EH (cell line): ENCODE data around the gene PPP6R2.
A peak's percentile ranks its signal among the peaks of the same experiment; 100 is the strongest.
"Not testable (repeated sequence)": the region's sequence is repeated elsewhere in the genome, so short reads cannot be mapped to it uniquely, and the experiment has no call there.

Experiments
- DNase-seq: peaks from one replicate; pipeline ENCODE4 v3.0.0-alpha.2; 2015; ENCODE audit warnings: low read depth

PPP6R2 gene

DNA sequence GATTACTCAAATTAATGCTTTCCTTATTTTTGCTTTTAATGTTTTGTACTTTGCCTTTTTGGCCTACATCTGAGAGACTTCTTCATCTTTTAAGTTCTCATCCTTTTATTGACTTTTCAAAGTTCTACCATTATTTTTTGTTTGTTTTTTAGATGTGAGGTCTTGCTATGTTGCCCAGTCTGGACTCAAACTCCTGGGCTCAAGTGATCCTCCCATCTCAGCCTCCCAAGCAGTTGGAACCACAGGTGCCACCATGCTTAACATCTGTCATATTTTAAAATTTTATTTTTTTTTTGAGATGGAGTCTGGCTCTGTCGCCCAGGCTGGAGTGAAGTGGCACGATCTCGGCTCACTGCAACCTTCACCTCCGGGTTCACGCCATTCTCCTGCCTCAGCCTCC, 57.8 kb downstream of the PPP6R2 start:
- no peak for DNase-seq

DNA sequence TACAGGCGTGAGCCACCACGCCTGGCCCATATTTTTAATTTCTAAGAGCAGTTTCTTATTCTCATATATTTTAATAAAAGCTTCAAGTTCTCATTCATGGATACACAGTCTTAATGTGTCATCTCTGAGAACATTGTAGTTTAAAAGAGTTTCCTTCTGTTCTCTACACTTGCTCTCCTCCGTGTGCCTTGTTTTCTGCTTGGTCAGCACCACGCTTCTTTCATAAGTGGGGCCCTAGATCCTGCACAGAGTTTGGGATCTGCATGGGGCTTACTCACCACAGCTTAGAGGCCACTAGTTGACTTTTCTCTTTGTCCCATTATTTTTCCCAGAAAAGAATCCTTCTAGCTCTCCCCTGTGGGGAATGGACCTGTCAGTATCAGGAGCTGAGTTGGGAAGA, 58.8 kb downstream of the PPP6R2 start:
- no peak for DNase-seq

DNA sequence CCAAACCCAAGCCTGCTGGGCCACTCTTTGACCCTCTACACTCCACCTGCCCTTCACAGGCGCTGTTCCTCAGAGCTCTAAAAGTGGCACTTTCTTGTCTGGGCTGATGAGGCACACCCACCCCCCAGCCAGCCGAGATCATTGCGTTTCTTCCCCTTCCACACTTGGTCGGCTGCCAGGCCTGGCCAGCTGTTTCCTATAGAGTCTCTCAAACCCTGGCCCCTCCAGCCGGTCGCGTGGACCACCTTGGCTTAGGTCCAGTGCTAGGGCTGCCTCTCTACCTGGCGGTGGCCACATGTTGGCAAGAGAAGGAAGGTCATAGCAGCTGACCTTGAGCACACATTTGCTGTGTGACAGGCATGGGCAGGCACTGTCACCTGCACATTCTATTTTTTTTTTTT, 60.6 kb downstream of the PPP6R2 start:
- DNase-seq: no peak

DNA sequence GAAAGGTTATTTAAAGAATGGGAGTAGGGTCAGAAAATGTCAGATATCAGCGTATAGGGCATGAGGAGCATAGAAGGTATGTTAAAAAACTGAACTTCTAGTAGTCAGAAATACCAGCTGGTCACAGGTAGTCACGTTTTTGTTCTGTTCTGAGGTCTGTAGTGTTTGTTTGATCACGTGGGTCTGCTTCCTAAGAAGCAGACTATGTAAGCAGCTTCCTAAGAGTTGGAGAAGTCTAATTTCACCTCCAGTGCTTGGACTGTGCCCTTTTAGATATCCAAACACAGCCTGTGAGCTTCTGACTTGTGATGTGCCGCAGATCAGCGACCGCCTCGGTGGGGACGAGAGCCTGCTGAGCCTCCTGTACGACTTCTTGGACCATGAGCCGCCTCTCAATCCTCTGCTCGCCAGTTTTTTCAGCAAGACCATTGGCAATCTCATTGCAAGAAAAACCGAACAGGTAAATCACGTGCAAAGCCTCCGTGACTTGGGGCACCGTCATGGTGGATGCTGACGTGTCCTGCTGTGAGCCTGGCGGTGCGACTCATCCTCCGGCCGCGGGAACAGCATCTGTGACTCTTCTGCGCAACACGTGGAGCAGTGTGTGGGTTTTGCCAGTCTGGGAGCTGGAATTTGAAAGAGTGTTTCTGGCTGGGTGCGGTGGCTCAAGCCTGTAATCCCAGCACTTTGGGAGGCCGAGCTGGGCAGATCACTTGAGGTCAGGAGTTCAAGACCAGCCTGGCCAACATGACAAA, 63.5 kb downstream of the PPP6R2 start:
- DNase-seq: no peak

DNA sequence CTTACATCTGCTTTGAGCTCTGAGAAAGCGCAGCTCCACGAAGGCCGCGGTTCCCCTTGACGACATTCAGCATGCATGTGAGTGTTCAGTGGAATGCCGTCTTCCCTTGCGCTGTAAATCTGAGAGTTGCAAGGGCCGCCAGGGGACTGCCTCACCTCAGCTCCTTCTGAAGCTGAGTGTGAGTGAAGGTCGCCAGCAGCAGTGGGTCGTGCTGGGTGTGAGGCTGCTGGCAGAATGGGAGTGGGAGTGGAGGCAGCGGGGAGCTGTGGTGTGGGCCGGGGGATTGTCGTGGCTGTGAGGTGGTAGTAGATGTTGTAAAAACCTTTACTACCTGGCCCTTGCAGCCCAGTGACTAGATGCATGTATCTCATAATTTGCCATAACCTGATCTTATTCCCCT, 65.2 kb downstream of the PPP6R2 start:
- DNase-seq: no peak

DNA sequence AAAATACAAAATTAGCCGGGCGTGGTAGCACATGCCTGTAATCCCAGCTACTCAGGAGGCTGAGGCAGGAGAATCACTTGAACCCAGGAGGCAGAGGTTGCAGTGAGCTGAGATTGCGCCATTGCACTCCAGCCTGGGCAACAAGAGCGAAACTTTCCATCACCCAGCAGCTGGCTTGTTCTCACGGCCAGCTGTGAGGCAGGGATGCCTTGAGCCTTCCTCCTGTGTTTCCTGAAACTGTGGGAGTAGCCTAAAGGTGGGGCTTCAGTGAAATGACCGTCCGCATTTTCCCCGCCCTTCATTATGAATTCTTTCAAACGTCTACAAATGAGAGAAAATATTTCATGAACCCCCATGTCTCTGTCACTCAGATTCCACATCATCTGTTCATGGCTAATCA, 65.8 kb downstream of the PPP6R2 start:
- not testable (repeated sequence) for DNase-seq

DNA sequence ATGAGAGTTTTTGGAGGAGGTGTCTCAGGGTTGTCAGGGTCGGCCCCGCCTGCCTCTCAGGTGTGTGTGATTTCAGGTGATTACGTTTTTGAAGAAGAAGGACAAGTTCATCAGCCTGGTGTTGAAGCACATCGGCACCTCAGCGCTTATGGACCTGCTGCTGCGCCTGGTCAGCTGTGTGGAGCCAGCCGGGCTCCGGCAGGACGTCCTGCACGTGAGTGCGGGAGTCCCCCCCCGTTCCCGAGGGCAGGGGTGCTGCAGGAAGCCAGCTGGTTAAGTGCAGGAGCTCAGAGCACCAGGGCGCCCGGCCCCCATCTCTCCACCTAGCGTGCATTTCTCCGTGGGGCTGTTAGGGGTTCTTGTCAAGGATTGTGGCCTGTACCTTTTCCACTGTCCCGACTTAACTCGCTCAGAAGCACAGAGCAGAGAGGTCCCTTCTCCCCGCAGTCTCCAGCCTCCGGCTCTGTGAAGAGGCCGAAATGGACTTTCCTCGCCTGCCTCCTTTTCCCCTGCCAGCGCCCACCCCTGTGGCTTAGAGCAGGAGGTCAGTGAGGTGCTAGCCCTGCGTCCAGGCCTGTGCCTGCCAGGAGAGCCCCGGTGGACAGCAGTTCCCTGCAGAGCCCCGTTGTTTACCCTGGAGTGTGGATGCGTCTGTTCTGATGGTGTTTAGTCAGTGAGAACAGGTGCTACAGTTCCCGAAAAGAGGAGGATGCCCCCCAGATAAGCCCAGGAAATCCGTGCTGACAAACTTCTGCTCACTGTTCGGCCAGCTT, 71.5 kb downstream of the PPP6R2 start:
- no peak for DNase-seq

DNA sequence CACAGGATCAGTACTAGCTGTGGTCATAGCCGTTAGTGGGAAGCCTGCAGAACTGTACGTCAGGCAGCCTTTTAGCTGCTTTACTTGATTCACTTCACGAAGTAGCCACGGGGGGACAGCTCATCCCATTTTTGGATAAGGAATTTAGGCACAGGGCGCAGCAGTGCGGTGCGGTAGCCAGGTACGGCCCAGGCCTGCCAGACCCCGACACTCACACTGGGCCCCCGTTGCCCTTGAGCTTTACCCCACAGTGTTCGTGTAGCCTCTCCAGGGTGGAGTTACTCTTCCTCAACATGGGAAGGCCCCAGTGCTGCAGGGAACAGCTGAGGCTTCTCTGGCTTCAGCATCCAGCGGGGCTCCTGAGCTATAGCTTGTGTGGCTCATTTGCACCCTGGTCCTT, 72.3 kb downstream of the PPP6R2 start:
- DNase-seq: no peak

DNA sequence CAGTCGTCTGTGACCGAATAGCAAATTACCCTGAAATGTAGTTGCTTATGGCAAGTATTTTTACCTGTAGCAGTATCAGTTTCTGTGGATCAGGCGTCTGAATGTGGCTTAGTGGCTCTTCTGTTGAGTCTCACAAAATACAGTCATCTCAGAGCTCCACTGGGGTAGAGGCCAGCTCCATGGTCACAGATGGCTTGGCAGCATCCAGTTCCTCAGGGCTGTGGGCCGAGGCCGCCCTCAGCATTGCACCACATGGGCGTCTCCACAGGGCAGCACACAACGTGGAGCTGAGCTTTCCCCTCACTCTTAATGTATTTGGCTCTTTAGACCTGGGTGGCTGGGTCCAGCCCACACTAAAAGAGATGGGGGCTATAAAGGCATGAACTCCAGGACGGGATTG, 73.9 kb downstream of the PPP6R2 start:
- DNase-seq: no peak

DNA sequence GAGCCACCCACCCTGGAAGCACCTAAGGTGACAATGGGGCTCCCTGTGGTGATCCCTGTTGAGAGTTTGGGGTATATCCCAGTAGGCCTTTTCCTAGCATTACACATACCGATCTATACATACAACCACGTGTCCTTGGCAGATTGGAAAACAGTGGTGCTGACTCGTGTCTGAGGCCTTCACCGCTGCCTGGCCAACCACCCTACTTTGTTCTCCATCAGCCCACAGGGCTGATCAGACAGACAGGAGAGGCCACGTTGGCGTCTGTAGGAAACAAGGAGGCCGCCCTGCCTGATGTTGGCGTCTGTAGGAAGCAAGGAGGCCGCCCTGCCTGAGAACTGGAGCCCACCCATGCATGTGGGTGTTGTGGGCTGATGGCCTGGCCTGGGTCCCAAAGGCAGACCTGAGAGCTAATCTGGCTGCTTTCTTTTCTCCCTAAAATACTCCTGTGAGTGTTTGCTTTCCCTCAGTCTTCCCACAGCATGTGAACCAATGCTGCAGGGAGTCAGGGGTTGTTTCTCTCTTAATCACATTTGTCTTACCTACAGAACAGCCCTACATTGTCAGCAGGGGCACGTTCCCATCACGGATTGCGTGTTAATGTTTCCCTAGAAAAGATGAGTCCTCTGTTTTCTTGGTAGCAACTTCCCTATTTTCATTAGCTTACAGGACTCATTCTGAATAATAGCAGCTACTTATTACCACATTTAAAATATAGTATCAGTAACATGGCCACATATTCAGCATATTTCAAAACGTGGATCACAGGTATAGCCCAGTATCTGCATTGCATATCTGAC, 74.5 kb downstream of the PPP6R2 start:
- peak; percentile 11 for DNase-seq

DNA sequence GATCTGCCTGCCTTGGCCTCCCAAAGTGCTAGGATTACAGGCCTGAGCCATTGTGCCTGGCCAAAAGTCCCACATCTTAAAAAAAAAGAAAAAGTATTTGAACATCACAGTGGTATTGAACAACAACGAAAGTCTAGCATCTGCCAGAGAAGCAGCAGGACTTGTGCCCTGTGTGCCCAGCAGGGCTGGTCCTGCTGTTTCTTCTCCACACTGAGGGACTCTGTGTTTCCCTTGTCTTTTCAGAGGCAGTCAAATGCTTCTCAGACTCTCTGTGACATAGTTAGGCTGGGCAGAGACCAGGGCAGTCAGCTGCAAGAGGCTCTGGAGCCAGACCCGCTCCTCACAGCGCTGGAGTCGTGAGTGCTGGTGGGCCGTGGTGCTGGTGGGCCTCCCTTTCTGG, 75.5 kb downstream of the PPP6R2 start:
- DNase-seq: no peak

DNA sequence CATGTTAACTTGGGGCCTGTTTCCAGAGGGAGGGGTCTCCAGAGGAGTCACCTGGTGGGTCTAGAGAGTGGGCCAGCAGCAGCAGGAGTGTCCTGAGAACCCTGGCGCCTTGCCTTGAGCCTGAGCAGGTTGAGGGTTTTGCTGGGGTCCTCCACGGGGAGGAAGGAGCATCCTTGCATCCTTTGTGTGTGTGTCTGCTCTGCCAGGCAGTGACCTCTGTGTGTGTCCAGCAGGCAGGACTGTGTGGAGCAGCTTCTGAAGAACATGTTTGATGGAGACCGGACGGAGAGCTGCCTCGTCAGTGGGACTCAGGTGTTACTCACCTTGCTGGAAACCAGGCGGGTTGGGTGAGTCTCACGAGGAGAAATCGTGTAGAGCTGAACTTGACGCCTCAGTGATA, 76.0 kb downstream of the PPP6R2 start:
- no peak for DNase-seq

DNA sequence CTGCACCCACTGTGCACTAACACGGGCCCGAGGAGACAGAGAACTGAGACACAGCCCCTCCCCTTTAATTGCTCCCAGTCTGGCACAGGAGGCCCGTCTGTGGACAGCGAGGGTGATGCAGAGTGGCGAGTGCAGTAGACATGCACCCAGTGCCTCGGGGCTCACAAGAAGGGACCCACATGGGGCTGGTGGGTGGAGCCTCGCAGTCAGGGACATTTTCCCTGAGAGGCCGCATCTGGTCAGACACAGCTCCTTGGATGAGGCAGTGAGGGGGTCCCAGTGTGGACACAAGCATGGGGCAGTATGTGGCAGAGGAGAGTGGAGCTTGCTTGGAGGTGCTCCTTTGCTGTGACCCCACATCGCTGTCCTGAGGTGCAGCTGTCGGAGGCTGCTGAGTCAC, 76.9 kb downstream of the PPP6R2 start:
- DNase-seq: no peak

DNA sequence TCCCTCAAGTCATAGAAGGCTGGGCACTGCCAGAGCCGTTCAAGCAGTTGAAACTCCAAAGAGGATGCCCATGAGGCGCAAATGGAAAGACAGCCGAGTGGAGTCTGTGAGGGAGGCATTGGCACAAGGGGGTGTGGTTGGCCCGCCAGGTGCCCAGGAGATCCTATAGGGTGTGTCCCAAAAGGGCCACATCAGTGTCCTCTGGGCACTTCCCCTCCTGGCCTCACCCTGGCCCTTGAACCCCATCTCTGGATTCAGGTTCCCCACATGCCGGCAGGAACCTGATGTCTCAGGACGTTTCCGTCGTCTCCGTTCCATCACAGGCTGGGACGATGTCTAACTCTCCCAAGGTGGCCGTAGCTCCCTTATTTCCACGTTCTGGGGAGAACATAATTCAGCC, 77.5 kb downstream of the PPP6R2 start:
- DNase-seq: no peak

DNA sequence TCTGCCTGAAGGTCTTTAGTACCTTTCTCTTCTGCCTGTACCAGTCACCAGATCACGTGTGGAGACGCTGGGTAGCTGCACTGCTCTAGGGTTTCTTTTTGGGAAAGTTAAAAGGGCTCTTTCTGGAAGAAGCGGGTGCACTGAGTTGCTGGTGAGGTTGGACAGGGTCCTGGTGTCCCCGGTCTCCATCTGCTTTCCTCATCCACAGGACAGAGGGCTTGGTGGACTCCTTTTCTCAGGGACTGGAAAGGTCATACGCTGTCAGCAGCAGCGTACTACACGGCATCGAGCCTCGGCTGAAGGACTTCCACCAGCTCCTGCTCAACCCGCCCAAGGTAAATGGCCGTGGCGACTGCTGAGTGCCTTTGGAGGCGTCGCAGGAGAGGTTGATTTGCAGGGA, 78.9 kb downstream of the PPP6R2 start:
- no peak for DNase-seq

DNA sequence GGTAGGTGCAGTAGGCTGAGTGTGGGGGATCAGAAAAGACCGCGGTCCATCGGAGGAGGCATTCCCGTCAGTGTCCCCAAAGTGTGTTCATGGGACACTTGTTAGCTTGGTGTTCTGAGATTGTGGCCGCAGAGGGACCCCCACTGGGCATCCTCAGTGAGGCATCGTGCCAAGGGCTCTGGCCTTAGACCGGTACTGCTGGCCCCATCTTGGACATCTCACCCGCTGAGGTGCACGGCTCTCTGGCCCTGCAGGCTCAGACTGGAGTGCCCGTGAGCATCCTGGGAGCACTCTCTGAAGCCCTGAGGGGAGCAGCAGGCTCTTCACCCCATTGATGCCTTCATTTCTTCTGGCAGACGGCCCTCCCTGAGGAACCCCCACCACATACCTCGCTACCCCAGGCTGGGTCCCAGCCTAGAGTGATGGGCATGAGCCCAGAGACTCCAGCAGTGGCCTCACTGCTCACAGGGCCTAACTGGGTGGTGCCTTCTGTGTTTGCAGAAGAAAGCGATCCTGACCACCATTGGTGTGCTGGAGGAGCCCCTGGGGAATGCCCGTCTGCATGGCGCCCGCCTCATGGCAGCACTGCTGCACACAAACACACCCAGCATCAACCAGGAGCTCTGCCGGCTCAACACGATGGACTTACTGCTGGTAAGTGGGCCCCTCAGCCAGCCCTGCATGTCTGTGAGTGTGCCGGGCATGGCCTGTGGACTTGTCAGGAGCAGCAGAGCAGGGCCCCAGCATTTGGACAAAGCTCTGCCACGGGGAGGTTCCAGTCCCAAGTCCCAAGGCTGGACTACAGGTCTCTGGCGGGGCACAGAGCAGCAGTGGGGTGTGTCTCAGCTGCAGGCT, 80.1 kb downstream of the PPP6R2 start:
- DNase-seq: no peak

DNA sequence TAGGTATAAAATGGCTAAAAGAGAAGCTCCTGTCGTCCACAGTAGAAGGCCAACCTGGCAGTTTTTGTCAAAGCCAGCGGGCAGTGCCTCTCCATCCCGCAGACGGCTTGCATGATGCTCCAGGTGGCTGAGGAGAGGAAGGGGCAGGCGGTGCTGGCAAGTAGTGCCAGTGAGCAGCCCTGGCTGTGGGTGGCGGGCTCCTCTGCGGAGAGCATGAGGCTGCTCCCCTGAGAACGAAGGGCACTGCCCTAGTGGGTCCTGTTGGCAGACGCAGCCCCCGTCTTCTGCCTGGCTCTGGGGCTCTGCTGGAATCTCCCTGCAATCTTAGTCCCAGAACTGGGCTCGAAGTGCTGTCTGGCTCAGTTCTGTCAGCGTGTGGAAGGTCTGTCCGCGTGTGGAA, 80.8 kb downstream of the PPP6R2 start:
- DNase-seq: no peak

DNA sequence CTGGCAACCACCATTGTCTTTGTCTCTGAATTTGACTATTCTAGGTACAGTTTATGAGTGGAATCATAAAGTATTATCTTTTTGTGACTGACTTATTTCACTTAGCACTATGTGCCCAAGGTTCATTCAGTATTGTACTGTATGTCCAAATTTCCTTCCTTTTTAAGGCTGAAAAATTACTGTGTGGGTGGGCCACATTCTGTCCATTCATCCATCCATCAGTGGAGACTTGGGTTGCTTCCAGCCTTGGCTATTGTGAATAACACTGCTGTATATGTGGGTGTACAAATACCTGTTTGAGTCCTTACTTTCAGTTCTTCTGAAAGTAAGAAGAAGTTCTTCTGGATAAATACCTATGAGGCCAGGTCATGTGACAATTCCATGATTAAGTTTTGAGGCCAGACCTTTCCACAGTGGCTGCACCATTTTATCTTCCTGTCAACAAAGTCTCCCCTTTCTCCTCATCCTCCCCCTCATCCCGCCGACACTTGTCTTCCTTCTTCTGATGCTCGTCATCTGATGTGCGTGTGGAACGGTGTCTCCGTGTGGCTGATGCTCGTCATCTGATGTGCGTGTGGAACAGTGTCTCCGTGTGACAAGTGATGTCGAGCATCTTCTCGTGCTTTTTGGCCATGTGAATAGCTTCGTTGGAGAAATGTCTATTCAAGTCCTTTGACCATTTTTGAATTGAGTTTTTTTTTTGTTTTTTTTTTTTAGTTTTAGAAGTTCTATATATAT, 82.2 kb downstream of the PPP6R2 start:
- no peak for DNase-seq

DNA sequence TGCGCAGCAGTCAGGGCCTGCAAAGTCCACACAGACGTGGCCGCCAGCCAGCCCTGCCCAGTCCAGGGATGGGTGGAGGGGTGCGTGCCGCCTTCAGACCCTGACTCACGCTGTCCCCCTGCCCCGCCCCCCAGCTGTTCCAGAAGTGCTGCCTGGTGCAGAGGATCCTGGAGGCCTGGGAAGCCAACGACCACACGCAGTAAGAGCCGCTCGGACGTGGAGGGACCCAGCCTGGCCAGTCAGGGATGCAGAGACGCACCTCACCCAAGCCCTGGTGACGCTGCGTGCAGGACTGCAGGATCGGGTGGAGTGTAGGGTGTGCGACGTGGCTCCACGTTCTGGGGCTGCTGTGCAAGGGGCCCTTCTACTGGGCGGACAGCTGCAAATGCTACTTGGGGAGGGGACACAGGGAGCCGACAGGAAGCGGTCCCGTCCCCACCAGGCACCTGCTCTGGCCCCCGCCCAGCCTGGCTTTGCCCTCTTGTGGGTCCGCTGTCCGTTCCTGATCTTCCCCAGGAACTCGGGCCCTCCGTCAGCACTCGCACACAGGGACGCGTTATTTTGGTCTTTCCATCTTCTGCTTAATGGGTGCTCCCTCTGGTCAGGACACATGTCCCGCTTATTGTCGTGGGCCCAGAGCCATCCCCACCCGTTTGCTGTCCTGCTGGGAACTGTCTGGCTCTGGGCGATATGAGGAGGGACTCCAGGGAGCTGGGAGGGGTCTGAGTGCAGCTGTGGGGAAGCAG, 89.2 kb downstream of the PPP6R2 start:
- DNase-seq: no peak

DNA sequence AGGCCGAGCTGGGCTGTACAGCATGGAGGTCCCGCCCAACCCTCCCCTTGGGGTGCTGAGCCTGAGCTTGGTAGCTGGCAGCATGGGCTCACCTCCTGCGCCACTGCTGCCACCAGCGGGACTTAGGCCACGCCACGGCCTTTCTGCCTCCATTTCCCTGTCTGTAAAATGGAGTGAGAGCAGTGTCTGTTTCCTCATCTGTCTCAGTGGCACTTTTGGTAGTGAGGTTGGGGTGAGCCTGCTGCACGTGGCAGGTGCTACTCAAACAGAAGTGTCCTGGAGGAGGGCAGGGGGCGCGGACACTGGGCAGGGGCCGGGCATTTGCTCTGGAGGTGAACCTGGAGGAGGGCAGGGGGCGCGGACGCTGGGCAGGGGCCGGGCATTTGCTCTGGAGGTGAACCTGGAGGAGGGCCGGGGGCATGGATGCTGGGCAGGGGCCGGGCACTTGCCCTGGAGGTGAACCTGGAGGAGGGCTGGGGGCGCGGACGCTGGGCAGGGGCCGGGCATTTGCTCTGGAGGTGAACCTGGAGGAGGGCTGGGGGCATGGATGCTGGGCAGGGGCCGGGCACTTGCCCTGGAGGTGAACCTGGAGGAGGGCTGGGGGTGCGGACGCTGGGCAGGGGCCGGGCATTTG, 89.9 kb downstream of the PPP6R2 start:
- not testable (repeated sequence) for DNase-seq
